Dedifferentiated amniotic fluid mesenchymal stem cell (primary cell): ENCODE results near the gene FRMD5.
"Not testable (repeated sequence)": the region's sequence is repeated elsewhere in the genome, so short reads cannot be mapped to it uniquely, and the experiment has no call there.

ENCODE experiments used
- DNase-seq: peaks from one replicate; pipeline ENCODE4 v3.0.0-alpha.2; 2016; ENCODE audit errors: extremely low spot score

FRMD5 gene

GRCh38 chr15:44195151-44195740 is at the start of gene FRMD5:
FRMD5 (minus strand) TSS chr15:44195271.
- peak; percentile 95 for DNase-seq

- no peak for DNase-seq
Measured at GRCh38 chr15:44243829-44244228, 48.8 kb upstream of the FRMD5 start.

- peak; percentile 68 for DNase-seq
Measured at GRCh38 chr15:44243141-44243540, 48.1 kb upstream of the FRMD5 start.

- DNase-seq, result no peak
Measured at GRCh38 chr15:44231842-44232241, 36.8 kb upstream of the FRMD5 start.

DNA sequence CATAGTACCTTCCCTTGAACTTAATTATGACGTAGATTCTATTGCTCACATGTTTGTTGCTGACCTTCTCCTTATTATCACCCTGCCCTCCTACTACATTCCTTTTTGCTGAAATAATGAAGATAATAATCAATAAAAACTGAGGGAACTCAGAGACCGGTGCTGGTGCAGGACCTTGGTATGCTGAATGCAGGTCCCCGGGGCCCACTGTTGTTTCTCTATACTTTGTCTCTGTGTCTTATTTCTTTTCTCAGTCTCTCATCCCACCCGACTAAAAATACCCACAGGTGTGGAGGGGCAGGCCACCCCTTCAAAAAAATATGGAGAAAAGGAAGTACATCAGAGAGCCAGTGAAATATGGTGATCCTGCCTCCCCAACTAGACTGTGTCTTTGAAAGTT is 34.2 kb upstream of the FRMD5 start:
- DNase-seq, result not testable (repeated sequence)

- no peak for DNase-seq
Measured at GRCh38 chr15:44227584-44227983, 32.5 kb upstream of the FRMD5 start.

GRCh38 chr15:44227001-44227400 is 31.9 kb upstream of the FRMD5 start:
- not testable (repeated sequence) for DNase-seq

DNA sequence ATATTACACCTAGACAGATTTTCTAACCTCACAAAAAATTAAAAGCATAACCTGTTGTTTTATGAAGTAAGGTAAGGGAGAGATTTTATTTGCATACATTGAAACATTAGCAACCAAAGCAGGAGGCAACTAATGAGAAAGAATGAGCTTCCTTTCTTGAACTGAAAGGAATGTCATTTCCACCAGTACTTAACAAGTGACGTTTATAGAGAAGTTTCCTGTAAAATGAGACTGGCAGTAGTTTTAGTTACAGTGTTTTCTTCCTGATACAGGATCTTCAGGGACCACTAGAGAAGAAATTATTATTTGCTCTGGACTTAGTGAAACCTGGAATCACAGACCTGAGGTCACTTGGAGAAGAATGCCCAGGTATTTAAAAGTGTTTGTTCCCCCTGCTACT is 27.4 kb upstream of the FRMD5 start:
- no peak for DNase-seq

GRCh38 chr15:44219073-44219472 is 24.0 kb upstream of the FRMD5 start:
- DNase-seq, result no peak

- DNase-seq, result no peak
Measured at GRCh38 chr15:44216958-44217357, 21.9 kb upstream of the FRMD5 start.

- peak; percentile 70 for DNase-seq
Measured at GRCh38 chr15:44215594-44215993, 20.5 kb upstream of the FRMD5 start.

DNA sequence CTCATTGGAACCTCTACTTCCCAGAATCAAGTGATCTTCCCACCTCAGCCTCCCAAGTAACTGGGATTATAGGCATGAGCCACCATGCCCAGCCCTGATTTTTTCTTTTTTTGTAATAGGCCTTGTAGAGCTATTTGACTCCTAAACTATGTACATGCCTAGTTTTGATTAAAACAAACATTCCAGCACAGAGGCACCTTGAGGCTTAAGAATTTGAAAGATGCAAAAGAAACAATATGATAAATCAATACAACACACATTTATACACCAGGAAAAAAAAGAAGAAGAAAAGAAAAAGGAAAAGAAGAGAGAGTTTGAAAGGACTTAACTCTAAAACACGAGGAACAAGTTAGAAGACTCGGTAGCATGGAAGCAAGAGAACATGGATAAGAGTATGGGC is 13.9 kb upstream of the FRMD5 start:
- no peak for DNase-seq

- peak; percentile 25 for DNase-seq
Measured at GRCh38 chr15:44207643-44208042, 12.6 kb upstream of the FRMD5 start.

- DNase-seq, result no peak
Measured at GRCh38 chr15:44199393-44199792, 4.3 kb upstream of the FRMD5 start.

DNA sequence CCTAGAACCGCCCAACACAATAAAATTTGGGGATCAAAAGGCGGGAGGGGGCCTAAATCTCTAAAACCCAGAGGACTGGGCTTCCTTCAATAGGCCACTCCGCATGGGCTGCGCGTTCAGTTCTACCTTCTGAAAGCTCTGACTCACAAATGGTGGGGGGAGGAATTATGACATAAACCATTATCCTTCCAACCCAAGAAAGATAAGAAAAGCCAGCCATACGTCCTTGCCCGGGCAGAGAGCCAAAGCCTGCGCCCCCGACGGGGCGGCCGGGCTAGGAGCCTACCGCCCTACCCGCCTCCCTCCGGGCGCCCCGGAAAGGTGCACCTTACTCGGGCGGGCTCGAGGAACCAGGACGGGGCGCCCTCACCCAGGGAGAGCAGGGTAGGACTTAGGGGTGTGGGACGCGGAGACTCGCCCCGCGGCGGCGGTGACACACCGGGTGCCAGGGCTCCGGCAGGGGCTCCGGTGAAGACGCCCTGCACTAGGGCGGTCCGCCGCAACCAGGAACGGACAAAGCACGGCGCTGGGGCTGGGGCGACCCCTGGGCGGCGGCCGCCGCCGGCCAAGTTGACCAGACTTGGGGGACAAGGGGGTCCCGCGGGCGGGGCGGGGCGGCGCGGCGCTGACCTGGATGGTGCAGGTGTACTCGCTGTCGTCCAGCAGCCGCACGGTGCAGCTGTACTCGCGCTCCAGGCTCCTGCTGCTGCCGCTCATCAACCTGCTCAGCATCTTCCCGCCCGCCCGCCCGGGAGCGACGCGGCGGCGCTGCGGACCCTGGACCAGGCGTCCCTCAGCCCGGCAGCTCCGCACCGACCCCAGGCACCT is 534 bp downstream of the FRMD5 start:
- no peak for DNase-seq

DNA sequence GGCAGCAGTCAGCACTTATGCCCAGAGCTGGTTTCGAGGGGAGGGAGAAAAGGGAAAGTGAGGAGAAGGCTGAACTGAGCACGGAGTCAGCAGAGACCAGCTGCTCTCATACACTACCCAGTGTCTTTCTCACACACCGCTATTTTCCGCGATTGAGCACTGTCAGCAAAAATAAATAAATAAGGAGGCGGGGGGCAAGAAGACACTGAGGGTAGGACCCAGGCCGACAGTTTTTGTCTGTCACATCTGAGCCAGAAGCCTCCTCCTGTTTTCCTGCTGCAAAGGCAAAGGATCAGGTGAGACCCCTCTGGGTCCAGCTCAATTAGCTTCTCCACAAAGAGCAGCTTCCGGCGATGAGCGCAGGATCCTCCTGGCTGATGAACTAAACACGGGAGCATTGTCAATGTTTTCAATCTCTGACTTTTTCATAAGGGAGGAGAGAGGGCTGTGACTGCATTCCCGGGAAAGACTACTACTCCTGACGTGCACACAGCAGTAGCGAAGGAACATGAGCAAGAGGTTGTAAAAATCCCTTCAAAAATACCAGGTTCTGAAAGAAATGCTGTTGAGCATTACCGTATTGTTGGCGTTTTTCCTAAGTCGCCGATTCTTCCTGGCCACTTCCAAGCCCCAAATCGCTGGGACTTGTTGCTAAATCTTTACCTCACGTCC is 1.3 kb downstream of the FRMD5 start:
- DNase-seq, result peak; percentile 45

- no peak for DNase-seq
Measured at GRCh38 chr15:44188795-44189194, 6.3 kb downstream of the FRMD5 start.

GRCh38 chr15:44186705-44187104 is 8.4 kb downstream of the FRMD5 start:
- no peak for DNase-seq

GRCh38 chr15:44183363-44183762 is 11.7 kb downstream of the FRMD5 start:
- DNase-seq, result no peak

DNA sequence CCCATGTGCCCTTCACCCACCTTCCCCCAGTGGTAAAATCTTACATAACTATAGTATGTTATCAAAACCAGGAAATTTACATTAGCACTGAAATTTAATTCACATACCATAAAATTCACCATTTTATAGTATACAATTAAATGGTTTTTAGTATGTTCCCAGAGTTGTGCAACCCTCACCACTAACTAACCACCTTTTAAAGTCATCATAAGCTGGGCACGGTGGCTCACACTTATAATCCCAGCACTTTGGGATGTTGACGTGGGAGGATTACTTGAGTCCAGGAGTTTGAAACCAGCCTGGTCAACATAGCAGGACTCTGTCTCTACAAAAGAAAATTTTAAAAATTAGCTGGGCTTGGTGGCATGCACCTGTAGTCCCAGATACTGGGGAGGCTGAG is 13.7 kb downstream of the FRMD5 start:
- DNase-seq, result no peak

- no peak for DNase-seq
Measured at GRCh38 chr15:44177139-44177538, 17.9 kb downstream of the FRMD5 start.

- DNase-seq, result no peak
Measured at GRCh38 chr15:44173813-44174212, 21.3 kb downstream of the FRMD5 start.

DNA sequence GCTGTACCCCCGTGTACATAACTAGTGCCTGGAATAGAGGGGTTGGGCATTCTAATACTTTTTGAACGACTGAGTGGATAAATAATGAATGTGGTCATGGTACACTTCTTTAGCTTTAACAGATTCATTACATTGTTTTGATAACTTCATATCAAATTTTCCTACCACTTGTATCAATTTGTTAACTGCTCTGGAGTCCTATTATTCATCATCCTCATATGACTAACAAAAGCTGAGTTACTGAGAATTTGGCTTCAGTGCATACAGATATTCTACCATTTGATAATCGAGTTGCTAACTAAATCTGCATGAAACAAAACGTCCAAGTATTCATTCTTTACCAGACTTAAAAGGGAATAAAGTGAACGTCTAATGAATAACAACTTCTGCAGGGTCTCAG is 31.7 kb downstream of the FRMD5 start:
- DNase-seq, result no peak
